A549 treated with AZD9567 at 1 μM for 4 hours (cell line): ENCODE data around the gene NPC2. TPM values are rescaled to one million over a fixed set of nuclear protein-coding genes. Genes with fewer than 3 reads are reported as not detected.

ENCODE experiments used
- total RNA-seq: library from RNA; stranded (reverse); fragments of 200-300 nt; extraction: Qiagen RNA extraction; gene quantifications from 5 replicates; pipeline ENCODE4 v1.2.3, GENCODE V29; 2022; ENCODE audit not compliant: insufficient read depth

NPC2 gene
- total RNA-seq = 215 to 316 TPM (median 233 TPM) in 5 replicates

DNA sequence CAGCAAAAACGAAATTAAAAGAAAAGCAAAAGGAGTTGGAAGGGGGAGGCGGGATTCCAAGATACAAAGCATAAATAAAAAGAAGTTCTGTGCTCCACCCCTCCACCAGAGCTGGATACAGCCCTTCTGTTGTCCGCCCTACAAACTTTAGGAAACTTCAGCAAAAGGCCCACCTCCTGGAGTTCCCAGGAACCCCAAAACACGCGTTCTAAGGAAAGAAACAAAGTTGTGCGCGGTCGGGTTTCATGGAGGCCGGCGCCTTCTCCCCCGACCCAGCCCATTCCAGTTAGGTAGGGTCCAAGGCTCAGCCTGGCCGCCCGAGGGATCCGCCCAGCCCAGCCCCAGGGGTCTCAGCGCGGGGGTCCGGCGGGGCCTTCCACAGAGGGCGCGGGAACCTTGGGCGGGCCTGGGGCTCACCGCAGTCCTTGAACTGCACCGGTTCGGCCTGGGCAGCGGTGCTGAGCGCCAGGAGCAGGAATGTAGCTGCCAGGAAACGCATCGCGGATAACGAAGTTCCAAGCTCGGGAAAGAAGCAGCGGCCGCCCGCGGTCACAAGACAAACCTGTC is at the start of gene NPC2:
Gene NPC2, minus strand, starts transcription at position 530 of the 567 bp plus-strand sequence. Its CDS starts 31 bp downstream, at position 499.

DNA sequence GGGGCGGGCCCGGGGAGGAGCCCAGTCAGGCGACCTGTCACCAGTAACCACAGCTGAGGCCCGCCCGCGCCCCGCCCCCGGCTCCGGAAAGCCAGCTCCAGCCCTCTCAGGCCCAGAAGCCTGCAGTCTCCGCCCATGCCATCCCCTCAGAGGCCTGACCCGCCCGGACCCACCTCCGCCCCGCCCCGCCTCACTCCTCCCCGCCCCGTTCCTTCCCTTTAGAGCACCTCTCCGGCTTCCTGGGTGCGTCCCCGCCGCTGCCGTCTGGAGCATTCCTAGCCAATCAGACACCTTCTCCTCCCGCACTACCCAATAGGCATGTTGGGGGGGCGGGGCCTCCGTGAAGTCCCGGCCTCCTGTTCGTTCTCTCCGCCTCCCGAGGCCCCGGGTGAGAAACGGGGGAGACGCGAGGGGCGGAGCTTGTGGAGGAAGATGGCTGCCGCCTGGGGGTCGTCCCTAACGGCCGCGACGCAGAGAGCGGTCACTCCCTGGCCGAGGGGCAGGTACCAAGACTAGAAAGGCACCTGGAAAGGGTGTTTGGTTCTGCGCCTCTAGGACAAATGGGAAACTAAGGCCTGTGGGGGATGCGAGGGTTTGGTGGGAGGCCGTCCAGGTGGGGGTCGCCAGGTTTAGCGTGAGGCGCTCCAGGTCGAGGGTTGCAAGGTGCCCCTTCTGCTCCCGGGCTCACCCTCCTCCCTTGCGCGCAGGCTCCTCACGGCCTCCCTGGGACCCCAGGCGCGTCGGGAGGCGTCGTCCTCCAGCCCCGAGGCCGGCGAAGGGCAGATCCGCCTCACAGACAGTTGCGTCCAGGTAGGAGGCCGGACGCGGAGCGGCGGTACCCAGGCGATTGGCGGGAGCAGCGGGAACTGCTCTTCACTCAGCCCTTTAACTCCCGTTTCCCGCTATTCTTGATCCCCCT is 497 bp upstream of the NPC2 start, which contains the start of gene ISCA2:
Gene ISCA2, plus strand, starts transcription at position 423 of the 919 bp plus-strand sequence. Its CDS starts 10 bp downstream, at position 433.

Other genes with a start within 250 kb of the NPC2 start
- gene ABCD4, start 190.4 kb downstream of the NPC2 start, total RNA-seq = 24.6 to 39.2 TPM (median 35.6 TPM) in 5 replicates
- not detected in 5 replicates for gene VRTN, start 144.8 kb downstream of the NPC2 start, total RNA-seq
- gene SYNDIG1L, start 67.1 kb downstream of the NPC2 start, total RNA-seq = not detected in 5 replicates
- gene ISCA2, start 460 bp upstream of the NPC2 start, total RNA-seq = 35.3 to 45.4 TPM (median 39.1 TPM) in 5 replicates
- 8.0 to 10.9 TPM (median 9.3 TPM) in 5 replicates for gene LTBP2, start 118.9 kb upstream of the NPC2 start, total RNA-seq
- 19.8 to 27.4 TPM (median 25.8 TPM) in 5 replicates for gene AREL1, start 219.8 kb upstream of the NPC2 start, total RNA-seq
- gene FCF1, start 219.8 kb upstream of the NPC2 start, total RNA-seq = 44.0 to 48.6 TPM (median 46.9 TPM) in 5 replicates